Mammary epithelial cell (primary cell): ENCODE results near the gene KCNIP4.

ENCODE experiments used
- EZH2 ChIP-seq: IDR thresholded peaks from 2 replicates; pipeline ENCODE4 v1.6.1; 2012; ENCODE audit warnings: low read length, inconsistent platforms, borderline replicate concordance
- TF ChIP-seq, protein P1 (sequence below), 2 donors: IDR thresholded peaks in 1 of 2; conservative IDR thresholded peaks in 1 of 2; 2 replicates each; pipeline ENCODE4 v1.5.1; 2011 to 2012; ENCODE audit warnings: inconsistent platforms in 2 of 2, low read length in 2 of 2, mild to moderate bottlenecking in 2 of 2, control low read depth in 1 of 2, low read depth in 1 of 2; ENCODE audit not compliant: insufficient read depth in 1 of 2; ENCODE audit errors: extremely low read depth in 1 of 2

DNA sequence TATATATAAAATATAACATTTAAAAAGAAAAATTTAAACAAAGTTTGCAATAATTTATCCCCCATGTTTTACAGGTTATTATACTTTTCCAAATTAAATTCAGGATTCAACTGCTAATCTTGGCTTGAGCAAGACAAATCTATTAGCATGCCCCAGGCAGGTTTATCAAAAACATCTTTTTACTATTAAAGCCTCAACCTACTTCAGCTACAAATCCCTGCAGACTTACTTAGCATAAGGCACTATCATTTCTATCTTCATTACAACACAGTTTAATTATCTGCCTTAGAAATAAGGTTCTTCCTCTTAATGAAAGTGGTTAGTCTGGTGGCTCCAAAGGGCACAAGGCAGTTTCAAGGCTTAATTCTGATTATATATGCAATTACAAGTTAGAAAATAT lies 770.7 kb downstream of the KCNIP4 start:
- TF ChIP-seq, protein P1, sequence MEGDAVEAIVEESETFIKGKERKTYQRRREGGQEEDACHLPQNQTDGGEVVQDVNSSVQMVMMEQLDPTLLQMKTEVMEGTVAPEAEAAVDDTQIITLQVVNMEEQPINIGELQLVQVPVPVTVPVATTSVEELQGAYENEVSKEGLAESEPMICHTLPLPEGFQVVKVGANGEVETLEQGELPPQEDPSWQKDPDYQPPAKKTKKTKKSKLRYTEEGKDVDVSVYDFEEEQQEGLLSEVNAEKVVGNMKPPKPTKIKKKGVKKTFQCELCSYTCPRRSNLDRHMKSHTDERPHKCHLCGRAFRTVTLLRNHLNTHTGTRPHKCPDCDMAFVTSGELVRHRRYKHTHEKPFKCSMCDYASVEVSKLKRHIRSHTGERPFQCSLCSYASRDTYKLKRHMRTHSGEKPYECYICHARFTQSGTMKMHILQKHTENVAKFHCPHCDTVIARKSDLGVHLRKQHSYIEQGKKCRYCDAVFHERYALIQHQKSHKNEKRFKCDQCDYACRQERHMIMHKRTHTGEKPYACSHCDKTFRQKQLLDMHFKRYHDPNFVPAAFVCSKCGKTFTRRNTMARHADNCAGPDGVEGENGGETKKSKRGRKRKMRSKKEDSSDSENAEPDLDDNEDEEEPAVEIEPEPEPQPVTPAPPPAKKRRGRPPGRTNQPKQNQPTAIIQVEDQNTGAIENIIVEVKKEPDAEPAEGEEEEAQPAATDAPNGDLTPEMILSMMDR (conservative IDR thresholded peaks at IDR 0.05 in 1 of 2, IDR thresholded peaks at IDR 0.05 in 1 of 2; ENCODE audit: extremely low read depth in 1 of 2, insufficient read depth in 1 of 2, low read depth in 1 of 2, low read length in 2 of 2), result no peak
- no peak for TF ChIP-seq EZH2
